Fibroblast of skin of scalp (primary cell): ENCODE data around the gene FBXO46.
"Not testable (repeated sequence)": the region's sequence is repeated elsewhere in the genome, so short reads cannot be mapped to it uniquely, and the experiment has no call there.

Experiments used
- DNase-seq: peaks from one replicate; pipeline ENCODE4 v3.0.0-alpha.2; 2013

The FBXO46 gene

GRCh38 chr19:45720065-45720464, 10.6 kb downstream of the FBXO46 start:
- not testable (repeated sequence) for DNase-seq

GRCh38 chr19:45717983-45718650, 12.6 kb downstream of the FBXO46 start:
- DNase-seq, result no peak

GRCh38 chr19:45717131-45717982, 13.3 kb downstream of the FBXO46 start:
- peak; percentile 99 for DNase-seq

- no peak for DNase-seq
Measured at GRCh38 chr19:45716359-45717130, 14.2 kb downstream of the FBXO46 start.

- DNase-seq, result no peak
Measured at GRCh38 chr19:45715139-45715538, 15.6 kb downstream of the FBXO46 start.

- no peak for DNase-seq
Measured at GRCh38 chr19:45713141-45713540, 17.6 kb downstream of the FBXO46 start.

- DNase-seq, result no peak
Measured at GRCh38 chr19:45712699-45713067, 18.0 kb downstream of the FBXO46 start.

GRCh38 chr19:45711851-45712698, 18.6 kb downstream of the FBXO46 start:
- DNase-seq, result no peak

GRCh38 chr19:45710356-45711130, 20.2 kb downstream of the FBXO46 start:
- no peak for DNase-seq

- DNase-seq, result no peak
Measured at GRCh38 chr19:45705710-45706415, 24.8 kb downstream of the FBXO46 start.

GRCh38 chr19:45705115-45705514, 25.6 kb downstream of the FBXO46 start:
- DNase-seq, result no peak

- no peak for DNase-seq
Measured at GRCh38 chr19:45701676-45702075, 29.0 kb downstream of the FBXO46 start.

GRCh38 chr19:45693106-45693788, 37.4 kb downstream of the FBXO46 start:
- DNase-seq, result peak; percentile 69

GRCh38 chr19:45692187-45693105, 38.2 kb downstream of the FBXO46 start, which contains the start of gene QPCTL:
Gene QPCTL, plus strand, starts transcription at chr19:45692666. Its CDS starts 38 bp downstream, at chr19:45692704.
- peak; percentile 100 for DNase-seq

- DNase-seq, result peak; percentile 96
Measured at GRCh38 chr19:45691516-45692186, 39.0 kb downstream of the FBXO46 start, which contains the start of gene SNRPD2. Gene SNRPD2, minus strand, starts transcription at chr19:45691953. Its CDS starts 65 bp downstream, at chr19:45691888.

- no peak for DNase-seq
Measured at GRCh38 chr19:45687599-45687998, 43.1 kb downstream of the FBXO46 start.

GRCh38 chr19:45685045-45685444, 45.7 kb downstream of the FBXO46 start:
- not testable (repeated sequence) for DNase-seq

- DNase-seq, result no peak
Measured at GRCh38 chr19:45682908-45683307, 47.8 kb downstream of the FBXO46 start.
